H1 (cell line): ENCODE data around the gene TRIM29.

Experiments used
- CHD2 ChIP-seq: IDR thresholded peaks from 2 replicates; pipeline ENCODE4 v1.6.1; 2012; ENCODE audit warnings: low read length, improper control_type of control experiment
- CTCF ChIP-seq, 3 experiments: IDR thresholded peaks; 1 replicate in 2 of 3; 2 replicates in 1 of 3; pipeline versions ENCODE4 v1.5.1 to v1.6.1; 2011; ENCODE audit warnings: low read length in 3 of 3, mild to moderate bottlenecking in 3 of 3, inconsistent platforms in 2 of 3, low read depth in 1 of 3, moderate library complexity in 1 of 3; ENCODE audit not compliant: insufficient read depth in 1 of 3; ENCODE audit errors: control extremely low read depth in 1 of 3
- FOSL1 ChIP-seq: IDR thresholded peaks from 2 replicates; pipeline ENCODE4 v1.6.1; 2011; ENCODE audit warnings: mild to moderate bottlenecking, low read depth, low read length, moderate library complexity; ENCODE audit not compliant: insufficient read depth
- POLR2A ChIP-seq, 2 experiments: IDR thresholded peaks; 1 replicate in 1 of 2; 2 replicates in 1 of 2; pipeline ENCODE4 v1.6.1; 2011; ENCODE audit warnings: low read depth in 2 of 2, low read length in 2 of 2, mild to moderate bottlenecking in 2 of 2; ENCODE audit errors: control extremely low read depth in 1 of 2
- POLR2AphosphoS5 ChIP-seq: IDR thresholded peaks from 2 replicates; pipeline ENCODE4 v1.6.1; 2011; ENCODE audit warnings: low read depth, low read length
- RFX5 ChIP-seq: IDR thresholded peaks from 2 replicates; pipeline ENCODE4 v1.6.1; 2011; ENCODE audit warnings: low read depth, low read length, improper control_type of control experiment, borderline replicate concordance
- SP1 ChIP-seq: IDR thresholded peaks from 2 replicates; pipeline ENCODE4 v1.6.1; 2011; ENCODE audit warnings: low read depth, low read length
- SP2 ChIP-seq: IDR thresholded peaks from 2 replicates; pipeline ENCODE4 v1.6.1; 2012; ENCODE audit warnings: mild to moderate bottlenecking, low read length, inconsistent platforms
- TBP ChIP-seq: IDR thresholded peaks from 2 replicates; pipeline ENCODE4 v1.6.1; 2011; ENCODE audit warnings: low read depth, low read length, improper control_type of control experiment
- TEAD4 ChIP-seq: IDR thresholded peaks from 2 replicates; pipeline ENCODE4 v1.6.1; 2012; ENCODE audit warnings: low read depth, low read length, inconsistent platforms, mixed read lengths
- USF2 ChIP-seq: IDR thresholded peaks from 2 replicates; pipeline ENCODE4 v1.6.1; 2011; ENCODE audit warnings: low read length, improper control_type of control experiment
- TF ChIP-seq, protein P1 (sequence below): IDR thresholded peaks from 2 replicates; pipeline ENCODE4 v1.6.1; 2012; ENCODE audit warnings: inconsistent platforms

GRCh38 chr11:120065876-120066275, 72.0 kb downstream of the TRIM29 start:
- TF ChIP-seq CTCF (IDR thresholded peaks at IDR 0.05; ENCODE audit: control extremely low read depth in 1 of 3, insufficient read depth in 1 of 3, low read depth in 1 of 3, low read length in 3 of 3) (no peak), FOSL1 (no peak), TBP (no peak), POLR2A (IDR thresholded peaks at IDR 0.05; ENCODE audit: control extremely low read depth in 1 of 2, low read depth in 2 of 2, low read length in 2 of 2) (no peak), SP1 (no peak), TEAD4 (no peak), POLR2AphosphoS5 (no peak), CHD2 (no peak), SP2 (no peak), USF2 (no peak), RFX5 (no peak)
- TF ChIP-seq, protein P1, sequence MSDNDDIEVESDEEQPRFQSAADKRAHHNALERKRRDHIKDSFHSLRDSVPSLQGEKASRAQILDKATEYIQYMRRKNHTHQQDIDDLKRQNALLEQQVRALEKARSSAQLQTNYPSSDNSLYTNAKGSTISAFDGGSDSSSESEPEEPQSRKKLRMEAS = no peak
